OCI-LY1 (cell line): ENCODE data around the gene USP24.
"Not testable (repeated sequence)": the region's sequence is repeated elsewhere in the genome, so short reads cannot be mapped to it uniquely, and the experiment has no call there.

ENCODE experiments used
- H2AFZ ChIP-seq: fragments of 200-600 bp; sonication (generic), shearing (Covaris generic); 2 replicates; pipeline ENCODE4 v1.6.0; 2014; ENCODE audit warnings: antibody characterized with exemption, mild to moderate bottlenecking, low read length
- H3F3A ChIP-seq: fragments of 200-600 bp; sonication (generic), shearing (Covaris generic); 2 replicates; pipeline ENCODE4 v1.6.0; 2014; ENCODE audit warnings: mild to moderate bottlenecking, antibody characterized with exemption, low read length, moderate library complexity; ENCODE audit not compliant: insufficient read depth
- H3K27ac ChIP-seq: fragments of 200-600 bp; sonication (generic); 2 replicates; pipeline ENCODE4 v1.5.1; 2014; ENCODE audit warnings: low read length, mixed run types, mild to moderate bottlenecking, low read depth; ENCODE audit not compliant: poor library complexity, severe bottlenecking
- H3K27me3 ChIP-seq: fragments of 200-600 bp; sonication (generic); 2 replicates; pipeline ENCODE4 v1.6.0; 2014; ENCODE audit warnings: antibody characterized with exemption, mild to moderate bottlenecking, low read length, moderate library complexity; ENCODE audit not compliant: insufficient read depth
- H3K36me3 ChIP-seq: fragments of 200-600 bp; sonication (generic); 2 replicates; pipeline ENCODE4 v1.6.1; 2014; ENCODE audit warnings: mild to moderate bottlenecking, antibody characterized with exemption, low read length, moderate library complexity, mixed read lengths; ENCODE audit not compliant: insufficient read depth
- H3K4me1 ChIP-seq: fragments of 200-600 bp; sonication (generic); 2 replicates; pipeline ENCODE4 v1.5.1; 2014; ENCODE audit warnings: mild to moderate bottlenecking, low read length, moderate library complexity; ENCODE audit not compliant: insufficient read depth, severe bottlenecking
- H3K4me2 ChIP-seq: fragments of 200-600 bp; sonication (generic), shearing (Covaris generic); 2 replicates; pipeline ENCODE4 v1.6.1; 2014; ENCODE audit warnings: low read length
- H3K4me3 ChIP-seq: fragments of 200-600 bp; sonication (generic); 2 replicates; pipeline ENCODE4 v1.5.1; 2014; ENCODE audit warnings: low read length, low read depth, mild to moderate bottlenecking, mixed read lengths; ENCODE audit not compliant: poor library complexity, severe bottlenecking
- H3K79me2 ChIP-seq: fragments of 200-600 bp; shearing (Covaris generic); 2 replicates; pipeline ENCODE4 v1.6.1; 2016; ENCODE audit warnings: mixed run types, low read length, mixed read lengths; ENCODE audit not compliant: insufficient read depth
- H3K9ac ChIP-seq: fragments of 200-600 bp; sonication (generic), shearing (Covaris generic); 2 replicates; pipeline ENCODE4 v1.6.1; 2014; ENCODE audit warnings: mild to moderate bottlenecking, low read length, mixed read lengths
- H3K9me2 ChIP-seq: fragments of 200-600 bp; sonication (generic), shearing (Covaris generic); 2 replicates; pipeline ENCODE4 v1.6.1; 2014; ENCODE audit warnings: low read depth, mild to moderate bottlenecking, low read length, mixed read lengths
- H3K9me3 ChIP-seq: fragments of 200-600 bp; shearing (Covaris generic); 2 replicates; pipeline ENCODE4 v1.6.1; 2014; ENCODE audit warnings: low read length, mixed read lengths
- H4K20me1 ChIP-seq: fragments of 200-600 bp; sonication (generic), shearing (Covaris generic); 2 replicates; pipeline ENCODE4 v1.6.0; 2016; ENCODE audit warnings: mild to moderate bottlenecking, low read length; ENCODE audit not compliant: insufficient read depth
- EZH2 ChIP-seq: fragments of 200-600 bp; sonication (generic), shearing (Covaris generic); IDR thresholded peaks from 2 replicates; pipeline ENCODE4 v1.8.0; 2017; ENCODE audit warnings: borderline replicate concordance, mixed run types, mild to moderate bottlenecking, antibody characterized with exemption, low read length, moderate library complexity, mixed read lengths
- TF ChIP-seq, protein P1 (sequence below): fragments of 200-600 bp; sonication (generic), shearing (Covaris generic); IDR thresholded peaks from 2 replicates; pipeline ENCODE4 v1.5.1; 2017; ENCODE audit warnings: mild to moderate bottlenecking, antibody characterized with exemption, low read length, moderate library complexity, mixed read lengths

Gene USP24

DNA sequence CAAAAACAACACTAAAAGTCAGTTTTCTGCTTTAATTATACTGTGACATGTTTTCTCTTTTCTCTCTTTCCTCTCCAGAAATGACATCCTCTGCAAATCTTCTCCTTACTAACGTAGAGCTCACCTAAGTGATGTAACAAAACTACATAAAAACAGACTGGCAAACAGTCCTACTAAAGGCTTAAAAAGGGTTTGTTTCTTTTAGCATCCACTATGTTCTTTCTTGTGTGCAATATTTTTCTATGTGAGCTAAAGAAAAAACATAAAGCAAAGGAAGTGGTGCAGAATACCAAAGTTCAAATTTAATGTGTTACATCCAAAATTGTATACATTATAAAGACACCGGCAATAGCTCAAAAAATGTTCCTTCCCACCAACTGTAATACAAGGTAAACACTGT, 14.5 kb downstream of the USP24 start:
- H3K4me2 ChIP-seq: no peak overlapping the region
- peaks cover 25% of the 10 kb centered on the region for H3K79me2 ChIP-seq
- no peak overlapping the region for H3K27ac ChIP-seq
- no peak overlapping the region for H3K9ac ChIP-seq
- H3F3A ChIP-seq: no peaks in the 10 kb centered on the region
- no peaks in the 10 kb centered on the region for H3K9me3 ChIP-seq
- H3K36me3 ChIP-seq: peaks cover 10% of the 10 kb centered on the region; the same call in 1 of the 2 replicates
- H3K4me3 ChIP-seq: no peak overlapping the region
- H3K27me3 ChIP-seq: no peaks in the 10 kb centered on the region
- no peak overlapping the region for H2AFZ ChIP-seq
- no peaks in the 10 kb centered on the region for H3K4me1 ChIP-seq
- H4K20me1 ChIP-seq: no peaks in the 10 kb centered on the region
- TF ChIP-seq, protein P1, sequence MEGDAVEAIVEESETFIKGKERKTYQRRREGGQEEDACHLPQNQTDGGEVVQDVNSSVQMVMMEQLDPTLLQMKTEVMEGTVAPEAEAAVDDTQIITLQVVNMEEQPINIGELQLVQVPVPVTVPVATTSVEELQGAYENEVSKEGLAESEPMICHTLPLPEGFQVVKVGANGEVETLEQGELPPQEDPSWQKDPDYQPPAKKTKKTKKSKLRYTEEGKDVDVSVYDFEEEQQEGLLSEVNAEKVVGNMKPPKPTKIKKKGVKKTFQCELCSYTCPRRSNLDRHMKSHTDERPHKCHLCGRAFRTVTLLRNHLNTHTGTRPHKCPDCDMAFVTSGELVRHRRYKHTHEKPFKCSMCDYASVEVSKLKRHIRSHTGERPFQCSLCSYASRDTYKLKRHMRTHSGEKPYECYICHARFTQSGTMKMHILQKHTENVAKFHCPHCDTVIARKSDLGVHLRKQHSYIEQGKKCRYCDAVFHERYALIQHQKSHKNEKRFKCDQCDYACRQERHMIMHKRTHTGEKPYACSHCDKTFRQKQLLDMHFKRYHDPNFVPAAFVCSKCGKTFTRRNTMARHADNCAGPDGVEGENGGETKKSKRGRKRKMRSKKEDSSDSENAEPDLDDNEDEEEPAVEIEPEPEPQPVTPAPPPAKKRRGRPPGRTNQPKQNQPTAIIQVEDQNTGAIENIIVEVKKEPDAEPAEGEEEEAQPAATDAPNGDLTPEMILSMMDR: no peak
- no peak for TF ChIP-seq EZH2
- no peaks in the 10 kb centered on the region for H3K9me2 ChIP-seq

DNA sequence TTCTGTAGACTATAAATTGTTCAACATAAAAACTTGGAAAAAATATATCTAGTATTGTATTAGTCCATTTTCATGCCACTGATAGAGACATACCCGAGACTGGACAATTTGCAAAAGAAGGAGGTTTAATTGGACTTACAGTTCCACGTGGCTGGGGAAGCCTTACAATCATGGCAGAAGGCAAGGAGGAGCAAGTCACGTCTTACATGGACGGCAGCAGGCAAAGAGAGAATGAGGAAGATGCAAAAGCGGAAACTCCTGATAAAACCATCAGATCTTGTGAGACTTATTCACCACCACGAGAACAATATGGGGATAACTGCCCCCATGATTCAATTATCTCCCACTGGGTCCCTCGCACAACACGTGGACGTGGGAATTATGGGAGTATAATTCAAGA, 15.4 kb downstream of the USP24 start:
- H2AFZ ChIP-seq, H3K9me3 ChIP-seq, H3K9me2 ChIP-seq, H3K4me2 ChIP-seq, H3K4me3 ChIP-seq, H3F3A ChIP-seq, H3K36me3 ChIP-seq, H3K4me1 ChIP-seq, H4K20me1 ChIP-seq, H3K9ac ChIP-seq, H3K27me3 ChIP-seq, H3K27ac ChIP-seq: not testable (repeated sequence)
- H3K79me2 ChIP-seq: peaks cover 20% of the 10 kb centered on the region

DNA sequence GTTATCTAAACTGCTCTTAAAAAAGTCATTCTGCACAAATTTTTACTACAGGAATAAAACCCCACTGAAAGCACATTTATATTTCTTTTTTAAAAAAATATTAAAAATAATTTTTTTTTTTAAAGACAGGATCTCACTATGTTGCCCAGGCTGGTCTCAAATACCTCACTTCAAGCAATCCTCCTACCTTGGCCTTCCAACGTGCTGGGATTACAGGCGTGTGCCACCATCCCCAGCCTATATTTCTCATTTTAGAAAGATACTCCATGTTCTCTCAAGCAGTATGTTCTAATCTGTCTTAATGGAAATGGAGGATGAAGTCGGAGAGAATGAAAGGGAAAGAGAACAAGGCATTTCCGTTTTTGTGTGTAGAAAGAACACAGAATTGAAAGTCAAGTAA, 17.1 kb downstream of the USP24 start:
- H3K9me2 ChIP-seq: no peaks in the 10 kb centered on the region
- no peak overlapping the region for H3K4me2 ChIP-seq
- H2AFZ ChIP-seq: no peak overlapping the region
- H3K4me1 ChIP-seq: no peaks in the 10 kb centered on the region
- no peaks in the 10 kb centered on the region for H3K9me3 ChIP-seq
- no peak for TF ChIP-seq EZH2
- TF ChIP-seq, protein P1: no peak
- 0 out of 2 replicates have a peak, but pooled peaks cover 4% of the 10 kb centered on the region for H3K79me2 ChIP-seq
- no peak overlapping the region for H3K4me3 ChIP-seq
- H3K27me3 ChIP-seq: no peaks in the 10 kb centered on the region
- H3K9ac ChIP-seq: no peak overlapping the region
- H3F3A ChIP-seq: no peaks in the 10 kb centered on the region
- H4K20me1 ChIP-seq: no peaks in the 10 kb centered on the region
- 0 out of 2 replicates have a peak, but pooled peaks cover 6% of the 10 kb centered on the region for H3K36me3 ChIP-seq
- no peak overlapping the region for H3K27ac ChIP-seq

DNA sequence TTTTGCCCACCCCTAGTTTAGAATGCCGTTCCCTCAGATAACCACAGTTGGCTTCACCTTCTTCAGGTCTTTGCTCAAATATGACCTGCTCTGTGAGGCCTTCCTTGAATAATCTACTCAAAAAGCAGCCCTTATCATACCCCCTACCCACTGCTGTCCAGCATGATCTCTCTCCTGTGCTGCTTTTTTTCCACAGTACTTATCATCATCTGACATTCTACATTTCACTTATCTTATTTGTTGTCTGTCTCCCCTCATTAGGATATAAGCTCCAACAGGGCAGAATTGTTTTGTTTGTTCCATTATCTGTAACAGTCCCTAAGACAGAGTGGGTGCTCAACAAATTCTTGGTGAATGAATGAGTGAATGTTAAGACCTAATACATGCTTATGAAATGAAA, 18.1 kb downstream of the USP24 start:
- no peak overlapping the region for H2AFZ ChIP-seq
- TF ChIP-seq, protein P1: no peak
- TF ChIP-seq EZH2: no peak
- no peak overlapping the region for H3K9ac ChIP-seq
- no peak overlapping the region for H3K4me2 ChIP-seq
- no peaks in the 10 kb centered on the region for H3K4me1 ChIP-seq
- H3K27ac ChIP-seq: no peak overlapping the region
- H3K4me3 ChIP-seq: no peak overlapping the region
- H3K36me3 ChIP-seq: 0 out of 2 replicates have a peak, but pooled peaks cover 6% of the 10 kb centered on the region
- no peaks in the 10 kb centered on the region for H3K27me3 ChIP-seq
- H3K79me2 ChIP-seq: 0 out of 2 replicates have a peak, but pooled peaks cover 4% of the 10 kb centered on the region
- no peaks in the 10 kb centered on the region for H3K9me2 ChIP-seq
- H4K20me1 ChIP-seq: no peaks in the 10 kb centered on the region
- no peaks in the 10 kb centered on the region for H3F3A ChIP-seq
- no peaks in the 10 kb centered on the region for H3K9me3 ChIP-seq
